GM12874 (cell line): ENCODE data around the gene GOLGA8A.

ENCODE experiments used
- TF ChIP-seq, protein P1 (sequence below): IDR thresholded peaks from 2 replicates; pipeline ENCODE4 v1.5.1; 2011; ENCODE audit warnings: low read depth, mild to moderate bottlenecking, control low read depth, low read length, moderate library complexity; ENCODE audit not compliant: insufficient read depth

GOLGA8A gene

GRCh38 chr15:34437687-34438086 is at the start of gene GOLGA8A:
GOLGA8A (minus strand) TSS chr15:34437808; CDS start chr15:34389691, 48,117 bp downstream.
- TF ChIP-seq, protein P1, sequence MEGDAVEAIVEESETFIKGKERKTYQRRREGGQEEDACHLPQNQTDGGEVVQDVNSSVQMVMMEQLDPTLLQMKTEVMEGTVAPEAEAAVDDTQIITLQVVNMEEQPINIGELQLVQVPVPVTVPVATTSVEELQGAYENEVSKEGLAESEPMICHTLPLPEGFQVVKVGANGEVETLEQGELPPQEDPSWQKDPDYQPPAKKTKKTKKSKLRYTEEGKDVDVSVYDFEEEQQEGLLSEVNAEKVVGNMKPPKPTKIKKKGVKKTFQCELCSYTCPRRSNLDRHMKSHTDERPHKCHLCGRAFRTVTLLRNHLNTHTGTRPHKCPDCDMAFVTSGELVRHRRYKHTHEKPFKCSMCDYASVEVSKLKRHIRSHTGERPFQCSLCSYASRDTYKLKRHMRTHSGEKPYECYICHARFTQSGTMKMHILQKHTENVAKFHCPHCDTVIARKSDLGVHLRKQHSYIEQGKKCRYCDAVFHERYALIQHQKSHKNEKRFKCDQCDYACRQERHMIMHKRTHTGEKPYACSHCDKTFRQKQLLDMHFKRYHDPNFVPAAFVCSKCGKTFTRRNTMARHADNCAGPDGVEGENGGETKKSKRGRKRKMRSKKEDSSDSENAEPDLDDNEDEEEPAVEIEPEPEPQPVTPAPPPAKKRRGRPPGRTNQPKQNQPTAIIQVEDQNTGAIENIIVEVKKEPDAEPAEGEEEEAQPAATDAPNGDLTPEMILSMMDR = no peak

GRCh38 chr15:34483644-34484043 is 46.0 kb upstream of the GOLGA8A start:
- TF ChIP-seq, protein P1 = no peak

- TF ChIP-seq, protein P1 = no peak
Measured at GRCh38 chr15:34481370-34481769, 43.8 kb upstream of the GOLGA8A start.

GRCh38 chr15:34473840-34474239 is 36.2 kb upstream of the GOLGA8A start:
- TF ChIP-seq, protein P1 = no peak

DNA sequence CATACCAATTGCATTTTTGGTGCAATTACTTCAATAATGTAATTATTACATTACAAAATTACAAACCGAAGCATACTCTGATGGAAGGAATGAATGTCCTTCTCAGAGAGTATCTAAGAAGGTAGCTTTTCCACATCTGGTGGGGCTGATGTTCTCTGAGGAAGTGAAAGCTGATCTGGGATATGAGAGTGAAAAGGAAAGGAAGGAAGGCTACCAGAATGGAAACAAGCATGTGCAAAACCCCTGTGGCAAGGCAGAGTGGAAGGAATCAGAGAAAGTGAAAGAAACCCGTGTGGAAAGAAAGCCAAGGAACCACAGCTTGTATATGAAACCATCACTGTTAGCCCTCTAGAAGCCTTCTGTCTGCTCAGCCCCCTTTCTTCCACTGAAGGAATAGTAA is 35.3 kb upstream of the GOLGA8A start:
- TF ChIP-seq, protein P1 = no peak

DNA sequence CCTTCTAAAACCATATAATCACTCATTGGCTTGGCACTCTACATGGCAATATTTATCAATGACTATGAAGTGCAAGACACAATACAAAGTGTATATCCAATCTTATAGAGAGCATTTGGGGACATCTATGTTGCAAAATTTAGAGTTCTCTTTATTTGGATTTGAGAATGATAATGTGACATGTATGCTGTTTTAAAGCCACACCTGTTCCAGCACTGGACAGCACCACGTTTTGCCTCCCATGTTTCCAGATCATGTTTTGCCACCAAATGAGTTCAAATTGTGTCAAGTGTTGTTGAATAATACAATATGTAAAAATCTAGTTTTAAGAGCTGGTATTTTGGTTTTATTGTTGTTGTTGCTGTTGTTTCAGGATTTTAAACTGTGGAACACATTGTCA is 33.3 kb upstream of the GOLGA8A start:
- TF ChIP-seq, protein P1 = no peak

DNA sequence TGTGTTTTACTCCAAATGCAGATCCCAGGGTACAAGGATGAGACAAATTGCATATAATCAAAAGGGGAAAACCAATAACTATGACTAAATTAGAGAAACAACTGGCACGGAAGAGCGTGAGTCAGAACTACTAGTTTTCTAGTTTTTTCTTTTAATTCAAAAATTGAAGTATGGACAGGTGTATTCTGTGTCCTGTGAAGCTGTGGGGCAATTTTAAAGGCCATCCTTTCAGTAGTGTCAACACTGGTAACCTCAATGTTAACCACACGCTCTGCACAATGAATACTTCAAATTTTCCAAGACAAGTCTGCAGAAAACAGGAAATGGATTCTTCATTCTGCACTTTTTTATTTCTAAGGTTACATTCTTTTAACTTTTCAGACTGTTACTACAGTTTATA is 32.5 kb upstream of the GOLGA8A start:
- TF ChIP-seq, protein P1 = no peak

GRCh38 chr15:34461730-34462129 is 24.1 kb upstream of the GOLGA8A start:
- TF ChIP-seq, protein P1 = no peak
